Central memory CD4-positive, alpha-beta T cell (primary cell): Measurements from ENCODE around the gene KCNJ9.

ENCODE experiments used
- DNase-seq: peaks from one replicate; pipeline ENCODE4 v3.0.0; 2022

Gene KCNJ9

GRCh38 chr1:160089883-160090282 is 8.5 kb downstream of the KCNJ9 start:
- no peak for DNase-seq

GRCh38 chr1:160090760-160091159 is 9.4 kb downstream of the KCNJ9 start:
- no peak for DNase-seq

- DNase-seq = no peak
These were observed 10.4 kb downstream of the KCNJ9 start for GRCh38 chr1:160091666-160092223.

- DNase-seq = no peak
These were observed 11.2 kb downstream of the KCNJ9 start for GRCh38 chr1:160092366-160093068.

- DNase-seq = no peak
These were observed 11.7 kb downstream of the KCNJ9 start for GRCh38 chr1:160093069-160093395.

DNA sequence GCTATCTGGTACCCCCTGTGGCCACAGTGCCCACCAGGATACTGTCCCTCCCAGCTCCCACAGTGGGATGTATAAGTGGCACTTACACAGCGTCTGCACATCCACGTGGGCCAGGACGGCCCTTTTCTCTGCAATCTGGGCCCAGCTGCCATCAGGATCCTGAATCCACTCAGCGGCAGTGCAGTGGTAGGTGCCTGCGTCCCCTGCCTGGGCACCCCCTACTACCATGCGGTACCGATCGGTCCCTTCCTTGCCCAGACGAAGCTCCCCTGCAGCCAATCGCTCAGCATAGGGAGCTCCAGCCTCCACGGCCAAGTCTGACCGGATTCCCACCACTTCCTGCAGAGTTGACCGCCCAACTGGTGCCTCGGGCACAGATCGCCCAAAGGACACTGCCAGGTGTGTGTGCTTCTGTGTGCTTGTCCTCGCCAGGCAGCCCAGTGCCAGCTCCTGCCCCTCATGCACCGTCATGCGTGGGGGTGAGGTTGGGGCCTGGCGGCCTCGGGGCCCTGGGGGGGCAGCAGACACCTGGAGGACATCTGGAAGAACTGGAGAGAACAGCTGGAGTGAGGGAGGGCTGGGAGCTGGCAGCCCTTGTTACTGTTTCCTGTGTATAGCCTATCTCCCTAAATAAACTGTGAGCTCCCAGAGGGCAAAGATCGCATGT is 12.4 kb downstream of the KCNJ9 start:
- no peak for DNase-seq

GRCh38 chr1:160094291-160094625 is 12.9 kb downstream of the KCNJ9 start:
- no peak for DNase-seq

DNA sequence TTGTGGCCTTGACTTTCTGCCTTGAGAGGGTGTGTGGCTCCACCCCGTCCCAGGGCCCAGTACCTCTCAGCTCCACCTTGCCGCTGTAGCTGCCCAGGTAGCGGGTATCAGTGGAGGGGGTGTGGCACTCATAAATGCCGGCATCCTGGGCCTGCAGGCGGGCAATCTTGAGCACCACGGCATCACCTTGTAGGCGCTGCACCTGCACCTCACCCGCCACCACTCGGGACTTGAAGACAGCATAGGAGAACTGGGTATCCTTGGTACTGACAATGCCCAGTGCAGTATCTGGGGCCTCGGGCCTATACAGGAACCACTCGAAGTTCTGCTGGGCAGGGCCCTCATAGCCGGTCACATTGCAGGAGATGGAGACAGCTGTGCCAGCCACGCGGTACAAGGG is 13.5 kb downstream of the KCNJ9 start:
- no peak for DNase-seq

GRCh38 chr1:160095382-160096105 is 14.2 kb downstream of the KCNJ9 start:
- no peak for DNase-seq

GRCh38 chr1:160096274-160097116 is 15.2 kb downstream of the KCNJ9 start:
- no peak for DNase-seq

GRCh38 chr1:160097151-160097910 is 16.0 kb downstream of the KCNJ9 start:
- DNase-seq = no peak

GRCh38 chr1:160097911-160098851 is 16.8 kb downstream of the KCNJ9 start, which contains the start of gene IGSF8:
Gene IGSF8, minus strand, starts transcription at chr1:160098619. Its CDS starts 147 bp downstream, at chr1:160098472.
- DNase-seq = peak; percentile 87

GRCh38 chr1:160098852-160099561 is 17.7 kb downstream of the KCNJ9 start:
- peak; percentile 94 for DNase-seq

DNA sequence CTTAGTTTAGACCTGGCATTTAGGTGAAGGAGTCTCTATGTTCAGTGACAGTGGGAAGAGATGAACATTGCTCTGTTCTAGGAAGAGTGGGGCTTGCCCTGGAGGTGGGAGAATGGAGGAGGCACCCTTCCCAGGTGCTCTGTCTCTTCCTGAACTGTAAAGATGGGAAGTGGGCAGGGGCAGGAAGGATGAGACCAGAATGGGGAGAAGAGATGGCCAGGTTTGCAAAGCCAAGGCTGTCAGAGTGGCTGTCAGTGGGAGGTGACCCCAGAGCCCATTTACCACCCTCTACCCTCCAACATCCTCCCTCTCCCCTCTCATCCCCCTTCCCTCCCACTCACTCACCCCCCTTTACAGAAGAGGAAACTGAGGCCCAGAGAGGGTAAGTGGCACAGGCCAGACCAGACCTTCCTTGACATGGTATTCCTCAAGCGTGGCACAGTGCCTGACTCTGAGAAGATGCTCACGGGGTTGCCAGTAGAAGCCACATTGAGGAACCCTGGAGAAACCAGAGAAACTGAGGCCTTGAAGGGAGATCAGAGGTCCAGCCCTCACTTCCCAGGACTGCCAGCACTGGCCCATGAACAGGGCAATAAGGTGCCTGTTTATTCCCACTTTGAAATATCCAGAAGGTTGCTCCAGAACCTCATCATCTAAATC is 18.5 kb downstream of the KCNJ9 start:
- DNase-seq = no peak

GRCh38 chr1:160101037-160101716 is 19.8 kb downstream of the KCNJ9 start:
- peak; percentile 69 for DNase-seq

DNA sequence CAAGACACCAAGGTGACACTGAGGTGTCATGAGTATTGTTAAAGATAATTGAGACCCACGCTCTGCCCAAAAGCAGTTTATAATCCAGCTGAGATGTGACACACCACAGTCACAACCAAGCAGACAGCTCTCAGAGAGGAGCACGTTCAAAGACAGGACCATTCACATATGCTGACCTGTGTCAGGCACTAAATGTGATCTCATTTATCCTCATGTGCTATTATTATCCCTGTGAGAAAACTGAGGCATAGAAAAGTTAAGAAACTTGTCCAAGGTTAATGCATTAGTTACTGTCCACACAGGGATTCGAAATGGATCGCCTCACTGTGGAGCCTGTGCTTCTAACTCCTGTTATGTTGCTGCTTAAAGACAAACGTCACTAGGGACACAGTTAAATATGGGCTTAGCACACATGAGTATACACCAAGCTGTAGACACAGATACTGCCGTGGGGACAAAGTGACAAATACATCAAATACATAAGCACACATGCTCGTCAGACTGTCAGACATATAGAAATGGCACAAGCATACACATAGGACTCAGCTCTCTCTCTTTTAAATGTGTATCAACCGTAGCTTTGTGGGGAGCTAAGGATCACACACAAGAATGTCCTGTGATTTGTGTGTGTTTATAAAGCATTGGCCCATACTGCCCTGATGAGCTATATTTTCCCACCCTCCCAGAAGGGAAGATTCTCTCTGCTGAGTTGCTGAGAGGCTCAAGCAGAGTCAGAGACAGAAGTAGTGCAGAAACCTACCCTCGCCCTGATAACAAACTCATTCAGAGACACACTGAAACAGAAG is 20.6 kb downstream of the KCNJ9 start:
- DNase-seq = no peak

DNA sequence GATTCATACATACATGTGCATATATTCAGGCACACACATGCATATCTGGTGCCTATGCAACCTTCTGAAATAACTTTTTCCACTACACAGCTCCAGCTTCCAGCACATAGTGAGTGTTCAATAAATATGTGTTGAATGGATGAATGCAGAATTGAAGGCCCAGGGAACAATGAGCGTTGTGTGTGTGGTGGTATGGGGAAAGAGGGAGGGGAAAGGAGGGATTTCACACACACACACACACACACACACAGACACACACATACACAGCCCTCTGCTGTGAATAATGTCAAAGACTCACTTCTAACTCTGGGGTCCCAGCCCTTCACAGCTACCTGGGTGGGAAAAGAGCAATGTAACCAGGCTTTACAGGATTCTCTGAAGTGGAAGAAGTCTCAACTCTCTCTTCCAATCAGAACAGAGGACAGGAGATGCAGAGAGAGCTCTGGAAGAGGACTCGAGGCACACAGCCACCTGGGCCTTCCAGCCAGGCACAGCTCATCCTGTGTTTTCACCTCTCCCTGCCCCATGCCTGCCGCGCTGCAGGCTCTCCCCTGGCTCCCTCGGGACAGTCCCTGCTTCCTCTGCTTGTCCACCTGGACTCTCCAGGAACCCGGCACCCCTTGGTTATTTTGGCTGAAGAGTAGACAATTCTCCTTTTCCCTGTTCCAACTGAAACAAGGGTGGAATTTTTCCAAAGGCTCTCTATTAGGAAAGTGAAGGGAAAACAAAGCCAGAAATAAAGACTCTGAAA is 22.5 kb downstream of the KCNJ9 start:
- no peak for DNase-seq
